DOHH2 (cell line): ENCODE measurements around the gene CKB.

Experiments used
- CTCF ChIP-seq: fragments of 200-600 bp; sonication (generic); IDR thresholded peaks from one replicate; pipeline ENCODE4 v1.5.1; 2014; ENCODE audit warnings: antibody characterized with exemption, mild to moderate bottlenecking, low read depth, low read length; ENCODE audit not compliant: poor library complexity, severe bottlenecking
- EZH2phosphoT487 ChIP-seq: fragments of 200-600 bp; sonication (generic); IDR thresholded peaks from 2 replicates; pipeline ENCODE4 v1.6.1; 2017; ENCODE audit warnings: borderline replicate concordance, mild to moderate bottlenecking, antibody characterized with exemption, low read length, moderate library complexity, mixed read lengths

GRCh38 chr14:103521951-103522563 is 573 bp downstream of the CKB start:
- no peak for TF ChIP-seq CTCF
- TF ChIP-seq EZH2phosphoT487, result no peak
